HUES64 (cell line): ENCODE measurements around the gene UQCC2.

Source experiments
- H3K27ac ChIP-seq: 2 replicates; pipeline ENCODE4 v1.7.0; 2013; ENCODE audit warnings: low read depth, low read length, inconsistent platforms
- H3K27me3 ChIP-seq: 2 replicates; pipeline ENCODE4 v1.6.1; 2013; ENCODE audit warnings: mild to moderate bottlenecking, low read length; ENCODE audit not compliant: insufficient read depth
- H3K36me3 ChIP-seq: 2 replicates; pipeline ENCODE4 v1.6.1; 2013; ENCODE audit warnings: mild to moderate bottlenecking, low read length; ENCODE audit not compliant: insufficient read depth
- H3K4me1 ChIP-seq: 2 replicates; pipeline ENCODE4 v1.6.1; 2013; ENCODE audit warnings: mild to moderate bottlenecking, low read length, moderate library complexity; ENCODE audit not compliant: insufficient read depth
- H3K4me3 ChIP-seq: 2 replicates; pipeline ENCODE4 v1.5.1; 2013; ENCODE audit warnings: mild to moderate bottlenecking, low read length, moderate library complexity
- H3K9ac ChIP-seq: 2 replicates; pipeline ENCODE4 v1.6.1; 2013; ENCODE audit warnings: mild to moderate bottlenecking, low read depth, low read length
- H3K9me3 ChIP-seq: 2 replicates; pipeline ENCODE4 v1.6.1; 2013; ENCODE audit warnings: low read depth, low read length; ENCODE audit not compliant: insufficient read depth
- WGBS: fragments of 150-250, 120-280 bp; methylation state at CpG from one replicate; pipeline ENCODE4 v1.1.7; 2013; ENCODE audit warnings: missing lambda C conversion rate; 5-methylcytosine and 5-hydroxymethylcytosine counted together

Gene UQCC2

DNA sequence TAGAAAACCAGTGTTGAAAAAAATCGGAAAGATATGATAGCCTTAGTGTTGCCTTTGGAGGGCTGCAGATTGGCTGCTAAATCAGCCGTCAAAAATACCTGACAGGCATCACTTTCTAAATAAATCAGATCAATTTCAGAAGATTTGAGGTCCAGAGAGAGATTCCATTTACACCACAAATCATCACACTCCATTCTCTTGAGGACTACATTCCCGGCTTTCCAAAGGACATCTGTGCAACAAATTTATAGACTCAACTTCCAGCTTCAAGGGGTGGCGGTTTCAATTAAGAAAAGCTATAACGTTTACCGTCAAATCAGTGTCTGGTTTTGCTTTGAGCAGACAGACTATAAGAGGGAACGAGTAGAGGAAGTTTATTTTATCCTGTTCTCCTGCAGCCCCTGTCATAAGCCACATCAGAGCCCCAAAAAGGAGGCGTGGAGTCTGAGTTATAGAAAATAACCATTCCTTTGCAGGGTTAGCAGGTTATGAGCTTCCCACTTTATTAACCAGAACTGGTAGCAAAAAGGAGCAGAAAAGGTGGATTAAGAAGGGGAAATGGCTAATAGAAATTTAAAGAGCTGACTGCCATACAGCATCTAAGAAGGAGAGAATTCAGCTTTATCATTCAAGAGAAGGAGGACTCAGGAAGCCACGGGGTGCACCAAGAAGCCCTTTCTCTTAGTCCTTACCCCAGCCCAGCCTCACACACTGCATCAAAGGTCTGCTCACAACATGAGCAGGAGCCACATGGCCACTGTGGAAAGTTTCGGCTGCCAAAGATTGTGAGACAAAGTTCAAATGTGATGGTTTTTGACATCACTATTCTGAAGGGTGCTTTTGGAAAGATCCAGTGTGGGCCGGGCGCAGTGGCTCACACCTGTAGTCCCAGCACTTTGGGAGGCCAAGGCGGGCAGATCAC is 12.9 kb upstream of the UQCC2 start:
- H3K4me1 ChIP-seq = peaks cover 8% of the 10 kb centered on the region; the same call in 1 of the 2 replicates

GRCh38 chr6:33723371-33724085 is 12.0 kb upstream of the UQCC2 start:
- Histone ChIP-seq H3K9ac (no peak overlapping the region), H3K9me3 (no peaks in the 10 kb centered on the region), H3K27ac (no peak overlapping the region), H3K4me1 (peaks cover 8% of the 10 kb centered on the region; the same call in 1 of the 2 replicates), H3K27me3 (no peaks in the 10 kb centered on the region), H3K4me3 (no peak overlapping the region), H3K36me3 (no peaks in the 10 kb centered on the region)
- WGBS = 80% methylated on average over 3 of the region's 3 CpGs

More for the DNA sequence above, 12.9 kb upstream of the UQCC2 start:
- Histone ChIP-seq H3K36me3 (no peaks in the 10 kb centered on the region), H3K27ac (no peak overlapping the region), H3K9ac (no peak overlapping the region), H3K9me3 (no peaks in the 10 kb centered on the region), H3K4me3 (no peak overlapping the region), H3K27me3 (no peaks in the 10 kb centered on the region)
- 86% methylated on average over 13 of the region's 13 CpGs for WGBS

DNA sequence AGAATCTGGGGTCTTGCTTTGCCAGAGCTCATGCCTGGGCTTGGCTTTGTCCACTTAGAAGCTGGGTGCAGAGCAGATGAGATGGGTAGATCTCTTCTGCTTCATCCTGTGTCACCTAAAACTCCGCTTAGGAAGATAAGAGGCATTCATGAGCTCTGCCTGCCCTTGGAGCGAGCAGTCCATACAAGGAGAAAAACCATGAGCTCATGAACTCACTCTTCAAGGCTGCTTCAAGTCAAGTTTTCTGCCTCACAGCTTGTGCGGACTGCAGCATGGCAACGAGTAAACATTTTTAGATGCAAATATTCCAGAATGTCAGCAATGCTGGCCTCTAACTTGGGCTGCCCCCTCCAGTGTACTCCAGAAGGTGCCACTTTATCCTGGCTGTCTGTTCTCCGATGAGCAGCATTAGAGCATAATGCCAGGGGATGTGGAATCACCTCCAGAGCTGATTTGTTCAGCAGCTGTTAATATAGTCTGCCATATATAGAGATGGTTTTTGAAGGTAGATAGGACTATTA is 10.7 kb upstream of the UQCC2 start:
- no peaks in the 10 kb centered on the region for H3K9me3 ChIP-seq
- WGBS = 93% methylated on average over 5 of the region's 5 CpGs
- no peak overlapping the region for H3K27ac ChIP-seq
- no peak overlapping the region for H3K4me3 ChIP-seq
- H3K9ac ChIP-seq = no peak overlapping the region
- H3K27me3 ChIP-seq = no peaks in the 10 kb centered on the region
- peaks cover 8% of the 10 kb centered on the region for H3K4me1 ChIP-seq
- no peaks in the 10 kb centered on the region for H3K36me3 ChIP-seq

- H3K27ac ChIP-seq = no peak overlapping the region
- peaks cover 14% of the 10 kb centered on the region for H3K4me1 ChIP-seq
- 100% methylated on average over 3 of the region's 5 CpGs for WGBS
- no peaks in the 10 kb centered on the region for H3K9me3 ChIP-seq
- no peaks in the 10 kb centered on the region for H3K36me3 ChIP-seq
- no peak overlapping the region for H3K9ac ChIP-seq
- no peaks in the 10 kb centered on the region for H3K27me3 ChIP-seq
- H3K4me3 ChIP-seq = no peak overlapping the region
These were observed 10.0 kb upstream of the UQCC2 start for GRCh38 chr6:33721508-33721907.

GRCh38 chr6:33720998-33721397 is 9.5 kb upstream of the UQCC2 start:
- WGBS = 69% methylated on average over 1 of the region's 1 CpG
- H3K4me3 ChIP-seq = no peak overlapping the region
- H3K27me3 ChIP-seq = no peaks in the 10 kb centered on the region
- H3K9ac ChIP-seq = no peak overlapping the region
- H3K36me3 ChIP-seq = no peaks in the 10 kb centered on the region
- no peak overlapping the region for H3K27ac ChIP-seq
- peaks cover 14% of the 10 kb centered on the region for H3K4me1 ChIP-seq
- no peaks in the 10 kb centered on the region for H3K9me3 ChIP-seq

DNA sequence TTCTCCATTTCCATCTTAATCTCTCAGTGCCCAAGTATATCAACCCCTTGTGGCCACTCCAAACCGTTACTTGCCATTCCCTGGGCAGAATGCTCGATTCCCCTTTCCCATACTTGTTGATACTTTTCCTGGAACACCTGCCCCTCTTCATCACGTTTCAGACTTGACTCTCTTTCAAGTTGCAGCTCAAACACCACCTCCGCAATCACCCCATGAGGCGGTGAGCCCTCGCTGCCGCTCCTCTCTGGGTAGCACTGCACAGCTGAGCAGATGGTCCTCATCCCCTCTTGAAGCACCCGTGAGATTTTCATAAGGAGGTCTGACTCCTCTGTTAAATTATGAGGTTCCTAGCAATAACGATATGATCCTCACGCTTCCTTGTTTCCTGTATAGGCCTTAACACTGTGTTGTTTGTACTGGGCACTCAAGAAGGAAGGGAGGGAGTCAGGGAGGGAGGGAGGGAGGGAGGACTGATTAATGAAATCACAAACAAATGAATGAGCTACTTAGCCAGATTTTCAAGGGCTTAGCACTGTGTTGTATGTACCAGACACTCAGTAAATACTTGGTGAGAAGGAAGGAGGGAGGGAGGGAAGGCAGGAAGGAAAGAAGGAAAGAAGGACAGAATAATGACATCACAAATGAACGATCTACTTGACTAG is 8.0 kb upstream of the UQCC2 start:
- Histone ChIP-seq H3K9ac (no peak overlapping the region), H3K27me3 (no peaks in the 10 kb centered on the region), H3K36me3 (no peaks in the 10 kb centered on the region), H3K9me3 (no peaks in the 10 kb centered on the region), H3K27ac (no peak overlapping the region), H3K4me1 (peaks cover 10% of the 10 kb centered on the region; the same call in 1 of the 2 replicates), H3K4me3 (no peak overlapping the region)
- 89% methylated on average over 11 of the region's 11 CpGs for WGBS

DNA sequence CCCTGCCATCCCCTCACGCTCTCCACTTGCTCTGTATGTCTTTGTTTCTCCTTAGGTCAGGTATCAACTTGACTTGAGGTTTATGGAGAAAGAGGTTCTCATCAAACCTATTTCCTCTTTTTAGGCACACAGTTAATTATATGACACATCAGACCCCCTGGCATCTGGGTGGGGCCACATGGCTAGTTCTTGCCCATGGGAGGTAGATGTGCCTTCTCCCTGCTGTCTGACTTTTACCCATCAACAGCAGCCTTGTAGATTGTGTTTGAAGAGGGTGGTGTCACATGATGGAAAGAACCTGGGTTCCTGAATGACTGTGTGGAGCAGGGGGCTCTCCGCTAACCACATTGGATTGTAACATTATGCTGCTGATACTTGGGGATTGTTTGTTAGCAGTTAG is 7.2 kb upstream of the UQCC2 start:
- Histone ChIP-seq H3K4me3 (no peak overlapping the region), H3K9me3 (no peaks in the 10 kb centered on the region), H3K36me3 (no peaks in the 10 kb centered on the region), H3K27ac (no peak overlapping the region), H3K4me1 (peaks cover 6% of the 10 kb centered on the region; the same call in 1 of the 2 replicates), H3K9ac (no peak overlapping the region), H3K27me3 (no peaks in the 10 kb centered on the region)
- 96% methylated on average over 2 of the region's 2 CpGs for WGBS

GRCh38 chr6:33717934-33718455 is 6.5 kb upstream of the UQCC2 start:
- Histone ChIP-seq H3K9ac (no peak overlapping the region), H3K9me3 (no peaks in the 10 kb centered on the region), H3K27ac (no peak overlapping the region), H3K4me1 (peaks cover 6% of the 10 kb centered on the region; the same call in 1 of the 2 replicates), H3K4me3 (no peak overlapping the region), H3K36me3 (no peaks in the 10 kb centered on the region), H3K27me3 (no peaks in the 10 kb centered on the region)
- 92% methylated on average over 6 of the region's 6 CpGs for WGBS

GRCh38 chr6:33716890-33717632 is 5.6 kb upstream of the UQCC2 start:
- Histone ChIP-seq H3K9ac (no peak overlapping the region), H3K9me3 (no peaks in the 10 kb centered on the region), H3K36me3 (no peaks in the 10 kb centered on the region), H3K27me3 (no peaks in the 10 kb centered on the region), H3K4me3 (no peak overlapping the region), H3K4me1 (peaks cover 6% of the 10 kb centered on the region; the same call in 1 of the 2 replicates), H3K27ac (no peak overlapping the region)
- WGBS = 83% methylated on average over 7 of the region's 8 CpGs

GRCh38 chr6:33716379-33716778 is 4.9 kb upstream of the UQCC2 start:
- WGBS = 71% methylated on average over 7 of the region's 7 CpGs
- H3K36me3 ChIP-seq = no peaks in the 10 kb centered on the region
- H3K9me3 ChIP-seq = no peaks in the 10 kb centered on the region
- H3K4me1 ChIP-seq = peaks cover 6% of the 10 kb centered on the region; the same call in 1 of the 2 replicates
- no peak overlapping the region for H3K4me3 ChIP-seq
- no peaks in the 10 kb centered on the region for H3K27me3 ChIP-seq
- H3K9ac ChIP-seq = no peak overlapping the region
- no peak overlapping the region for H3K27ac ChIP-seq
